ENCODE results near the gene NPHP4. TPM values are rescaled to one million over a fixed set of nuclear protein-coding genes. Genes with fewer than 3 reads are reported as not detected.

NPHP4 gene
- total RNA-seq, 2 donors from 2014 or later, result 6.2 to 15.9 TPM

- Histone ChIP-seq H3K9me3 (no peaks in the 10 kb centered on the region), H3K4me1 (no peaks in the 10 kb centered on the region), H3K36me3 (no peaks in the 10 kb centered on the region), H3K27me3 (no peaks in the 10 kb centered on the region), H3K27ac (no peak overlapping the region), H3K9ac (ENCODE audit: low read depth in 2 of 2, low read length in 2 of 2) (no peak overlapping the region), H3K4me3 (no peak overlapping the region)
- TF ChIP-seq, protein P1, sequence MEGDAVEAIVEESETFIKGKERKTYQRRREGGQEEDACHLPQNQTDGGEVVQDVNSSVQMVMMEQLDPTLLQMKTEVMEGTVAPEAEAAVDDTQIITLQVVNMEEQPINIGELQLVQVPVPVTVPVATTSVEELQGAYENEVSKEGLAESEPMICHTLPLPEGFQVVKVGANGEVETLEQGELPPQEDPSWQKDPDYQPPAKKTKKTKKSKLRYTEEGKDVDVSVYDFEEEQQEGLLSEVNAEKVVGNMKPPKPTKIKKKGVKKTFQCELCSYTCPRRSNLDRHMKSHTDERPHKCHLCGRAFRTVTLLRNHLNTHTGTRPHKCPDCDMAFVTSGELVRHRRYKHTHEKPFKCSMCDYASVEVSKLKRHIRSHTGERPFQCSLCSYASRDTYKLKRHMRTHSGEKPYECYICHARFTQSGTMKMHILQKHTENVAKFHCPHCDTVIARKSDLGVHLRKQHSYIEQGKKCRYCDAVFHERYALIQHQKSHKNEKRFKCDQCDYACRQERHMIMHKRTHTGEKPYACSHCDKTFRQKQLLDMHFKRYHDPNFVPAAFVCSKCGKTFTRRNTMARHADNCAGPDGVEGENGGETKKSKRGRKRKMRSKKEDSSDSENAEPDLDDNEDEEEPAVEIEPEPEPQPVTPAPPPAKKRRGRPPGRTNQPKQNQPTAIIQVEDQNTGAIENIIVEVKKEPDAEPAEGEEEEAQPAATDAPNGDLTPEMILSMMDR (IDR thresholded peaks at IDR 0.05), result no peak
- intact Hi-C loops (cut with DNase I), result no loop called here
- no peak for DNase-seq
These were observed 152.9 kb downstream of the NPHP4 start for GRCh38 chr1:5839161-5839880.

- Histone ChIP-seq H3K4me1 (no peaks in the 10 kb centered on the region), H3K27me3 (no peaks in the 10 kb centered on the region), H3K9me3 (no peaks in the 10 kb centered on the region), H3K36me3 (no peaks in the 10 kb centered on the region), H3K4me3 (no peak overlapping the region), H3K27ac (no peak overlapping the region), H3K9ac (ENCODE audit: low read depth in 2 of 2, low read length in 2 of 2) (no peak overlapping the region)
- intact Hi-C loops (cut with DNase I), result no loop called here
- DNase-seq, result no peak
- TF ChIP-seq, protein P1 (IDR thresholded peaks at IDR 0.05), result no peak
These were observed 154.1 kb downstream of the NPHP4 start for GRCh38 chr1:5837976-5838653.

DNA sequence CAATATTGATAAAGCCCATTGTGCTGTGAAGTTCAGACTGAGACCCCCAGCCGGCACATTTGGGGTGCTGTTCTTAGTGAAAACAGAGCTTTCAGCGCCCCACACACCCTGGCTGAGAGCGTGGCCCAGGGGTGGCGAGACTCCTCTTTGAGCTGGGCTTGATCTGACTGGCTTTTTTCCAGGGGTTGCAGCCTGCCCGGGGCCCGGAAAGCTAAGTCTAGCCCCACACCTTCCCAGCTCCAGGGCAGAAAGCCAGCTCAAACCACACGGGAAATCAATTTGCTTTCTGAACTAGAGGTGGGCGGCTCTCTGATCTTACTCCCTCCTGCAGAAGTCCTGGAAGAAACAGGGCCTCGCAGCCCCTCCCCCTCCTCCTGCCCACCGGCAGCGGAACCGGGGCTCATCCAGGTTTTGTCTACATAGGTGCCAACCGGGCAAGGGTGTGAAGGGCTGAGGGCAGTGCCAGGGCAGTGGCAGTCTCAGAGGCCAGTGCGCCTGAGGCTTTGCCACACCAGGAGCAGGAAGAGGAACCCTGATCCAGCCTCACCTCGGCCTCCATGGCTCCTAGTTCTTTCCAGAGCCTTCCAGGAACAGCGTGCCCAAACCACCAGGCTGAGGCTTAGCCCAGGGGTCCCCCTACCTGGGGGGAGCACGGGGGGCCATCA lies 155.3 kb downstream of the NPHP4 start:
- no peak for DNase-seq
- no peaks in the 10 kb centered on the region for H3K4me1 ChIP-seq
- no peaks in the 10 kb centered on the region for H3K9me3 ChIP-seq
- no peak overlapping the region for H3K27ac ChIP-seq
- no peaks in the 10 kb centered on the region for H3K36me3 ChIP-seq
- no peak overlapping the region for H3K4me3 ChIP-seq
- TF ChIP-seq, protein P1 (IDR thresholded peaks at IDR 0.05), result no peak
- no peak overlapping the region for H3K9ac ChIP-seq (ENCODE audit: low read depth in 2 of 2, low read length in 2 of 2)
- intact Hi-C loops (cut with DNase I), result no loop called here
- H3K27me3 ChIP-seq, result no peaks in the 10 kb centered on the region

DNA sequence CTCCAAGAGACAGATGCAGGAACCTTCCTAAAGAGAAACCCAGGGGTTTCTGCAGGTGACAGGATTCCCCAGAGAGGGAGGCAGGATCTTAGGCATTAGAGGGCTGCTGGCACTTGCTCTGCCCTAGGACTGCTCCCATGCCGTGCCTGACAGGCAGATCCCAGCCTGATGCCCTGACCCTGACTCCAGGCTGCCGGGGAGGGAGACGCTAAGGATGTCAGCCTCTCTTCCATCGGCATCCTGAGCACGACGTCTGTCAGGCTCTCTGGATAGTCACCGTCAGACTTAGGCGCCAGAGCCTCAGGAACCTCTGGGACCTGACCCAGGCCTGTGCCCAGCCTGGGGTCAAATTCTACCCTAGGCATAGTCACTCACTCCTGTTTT lies 157.1 kb downstream of the NPHP4 start:
- no peaks in the 10 kb centered on the region for H3K27me3 ChIP-seq

GRCh38 chr1:5834477-5835178 lies 157.6 kb downstream of the NPHP4 start:
- H3K4me3 ChIP-seq, result no peak overlapping the region
- H3K27ac ChIP-seq, result no peak overlapping the region
- intact Hi-C loops (cut with DNase I), result no loop called here
- no peaks in the 10 kb centered on the region for H3K9me3 ChIP-seq
- no peak overlapping the region for H3K9ac ChIP-seq (ENCODE audit: low read depth in 2 of 2, low read length in 2 of 2)
- TF ChIP-seq, protein P1 (IDR thresholded peaks at IDR 0.05), result no peak
- H3K27me3 ChIP-seq, result no peaks in the 10 kb centered on the region
- H3K4me1 ChIP-seq, result no peaks in the 10 kb centered on the region
- no peaks in the 10 kb centered on the region for H3K36me3 ChIP-seq
- no peak for DNase-seq

More for the DNA sequence above, 157.1 kb downstream of the NPHP4 start:
- intact Hi-C loops (cut with DNase I), result no loop called here
- H3K27ac ChIP-seq, result no peak overlapping the region
- no peaks in the 10 kb centered on the region for H3K36me3 ChIP-seq
- no peak overlapping the region for H3K4me3 ChIP-seq
- TF ChIP-seq, protein P1 (IDR thresholded peaks at IDR 0.05), result no peak
- H3K4me1 ChIP-seq, result no peaks in the 10 kb centered on the region
- no peaks in the 10 kb centered on the region for H3K9me3 ChIP-seq
- DNase-seq, result no peak
- H3K9ac ChIP-seq (ENCODE audit: low read depth in 2 of 2, low read length in 2 of 2), result no peak overlapping the region
